BLaER1 treated with 17β-estradiol and CSF1 and Interleukin-3, amounts not matched to agents 10 nM and 100 nM (cell line): ENCODE results near the gene CAMKMT.

ENCODE experiments used
- H3K27ac ChIP-seq, 11 experiments: shearing (Covaris generic); formaldehyde crosslinking; 2 replicates each; pipeline ENCODE4 v1.8.1; 2022
- H3K27me3 ChIP-seq, 11 experiments: shearing (Covaris generic); formaldehyde crosslinking; 2 replicates each; pipeline ENCODE4 v1.8.1; 2022
- H3K36me3 ChIP-seq, 11 experiments: shearing (Covaris generic); formaldehyde crosslinking; 2 replicates each; pipeline ENCODE4 v1.8.1; 2022
- H3K4me1 ChIP-seq, 10 experiments: shearing (Covaris generic); formaldehyde crosslinking; 2 replicates each; pipeline ENCODE4 v1.8.1; 2022
- H3K4me2 ChIP-seq, 11 experiments: shearing (Covaris generic); formaldehyde crosslinking; 2 replicates each; pipeline ENCODE4 v1.8.1; 2022
- H3K4me3 ChIP-seq, 10 experiments: shearing (Covaris generic); formaldehyde crosslinking; 2 replicates each; pipeline ENCODE4 v1.8.1; 2022
- H3K9ac ChIP-seq, 11 experiments: shearing (Covaris generic); formaldehyde crosslinking; 2 replicates each; pipeline ENCODE4 v1.8.1; 2022
- H3K9me3 ChIP-seq, 11 experiments: shearing (Covaris generic); formaldehyde crosslinking; replicated peaks in 1 of 11; 2 replicates each; pipeline ENCODE4 v1.8.1; 2022
- H4K20me1 ChIP-seq, 11 experiments: shearing (Covaris generic); formaldehyde crosslinking; 2 replicates each; pipeline ENCODE4 v1.8.1; 2022
- Cebpa-rat ChIP-seq, 11 experiments: shearing (Covaris generic); IDR thresholded peaks; 2 replicates each; pipeline ENCODE4 v1.8.1; 2022

CAMKMT gene

DNA sequence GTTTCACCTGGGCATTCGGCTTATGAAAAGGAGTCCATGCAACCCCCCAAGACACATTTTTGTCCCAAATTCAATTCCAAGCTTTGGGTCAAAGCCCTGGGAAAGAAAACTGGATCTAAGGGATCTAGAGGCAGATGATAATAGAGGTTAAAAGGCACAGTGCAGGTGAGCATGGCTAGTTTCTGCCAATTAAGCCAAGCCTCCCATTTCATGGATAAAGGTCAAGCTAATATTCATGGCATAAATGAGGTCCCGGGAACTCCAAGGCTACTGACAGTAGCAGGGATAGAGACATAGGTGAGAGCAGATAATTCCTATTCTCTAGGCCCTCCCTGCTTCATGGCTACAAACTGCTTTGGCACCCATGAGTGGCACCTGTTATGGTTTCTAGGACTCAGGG is 83.1 kb downstream of the CAMKMT start:
- TF ChIP-seq Cebpa-rat (IDR thresholded peaks at IDR 0.05) = no peak
- no peaks in the 10 kb centered on the region for H4K20me1 ChIP-seq
- peaks cover 0 to 29% (median 9%) of the 10 kb centered on the region in 11 experiments; a peak in 11 of 22 replicates for H3K36me3 ChIP-seq

DNA sequence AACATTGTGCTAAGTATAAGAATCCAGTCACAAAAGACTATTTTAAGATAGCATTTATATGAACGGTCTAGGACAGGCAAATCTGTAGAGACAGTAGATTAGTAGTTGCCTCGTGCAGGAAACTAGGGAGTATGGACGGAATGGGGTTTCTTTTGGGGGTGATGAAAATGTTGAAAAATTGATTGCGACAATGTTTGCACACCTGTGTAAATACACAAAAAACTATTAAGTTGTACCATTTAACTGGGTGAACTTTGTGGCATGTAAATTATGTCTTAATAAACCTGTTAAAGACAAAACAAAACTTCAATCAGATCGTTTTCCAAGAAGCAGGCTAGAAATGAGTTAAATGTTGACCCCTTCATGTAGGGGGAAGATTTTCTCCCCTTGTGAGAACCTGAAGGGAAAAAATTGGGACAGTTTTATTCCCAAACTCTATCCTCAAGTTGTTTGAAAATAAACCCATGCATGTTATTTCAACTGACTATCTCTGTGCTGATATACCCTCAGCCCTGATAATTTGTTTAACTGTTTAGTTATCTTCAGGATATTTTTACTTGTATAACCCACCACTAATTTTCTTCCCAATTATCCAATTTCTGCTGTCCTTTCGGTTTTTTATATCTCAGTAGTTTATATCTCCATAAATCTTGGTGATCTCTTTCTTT is 87.2 kb downstream of the CAMKMT start:
- TF ChIP-seq Cebpa-rat (IDR thresholded peaks at IDR 0.05) = no peak
- Histone ChIP-seq H3K36me3 (peaks cover 0 to 26% (median 9%) of the 10 kb centered on the region in 11 experiments; a peak in 11 of 22 replicates), H3K9me3 (peaks cover 0 to 17% (median 10%) of the 10 kb centered on the region in 11 experiments; a peak in 8 of 22 replicates), H3K4me3 (no peak overlapping the region), H4K20me1 (no peaks in the 10 kb centered on the region), H3K27ac (no peak overlapping the region), H3K27me3 (no peaks in the 10 kb centered on the region), H3K4me1 (no peaks in the 10 kb centered on the region), H3K4me2 (no peak overlapping the region), H3K9ac (no peak overlapping the region)

More for the DNA sequence above, 83.1 kb downstream of the CAMKMT start:
- H3K27me3 ChIP-seq = no peaks in the 10 kb centered on the region
- H3K9ac ChIP-seq = no peak overlapping the region
- H3K4me3 ChIP-seq = no peak overlapping the region
- no peak overlapping the region for H3K27ac ChIP-seq
- H3K4me2 ChIP-seq = no peak overlapping the region
- peaks cover 0 to 18% (median 10%) of the 10 kb centered on the region in 11 experiments; a peak in 8 of 22 replicates for H3K9me3 ChIP-seq
- H3K4me1 ChIP-seq = no peaks in the 10 kb centered on the region

- Histone ChIP-seq H3K27me3 (no peaks in the 10 kb centered on the region), H3K4me2 (no peak overlapping the region), H3K9ac (no peak overlapping the region), H4K20me1 (no peaks in the 10 kb centered on the region), H3K9me3 (peaks cover 0 to 7% (median 5%) of the 10 kb centered on the region in 11 experiments; a peak in 8 of 22 replicates), H3K4me1 (no peaks in the 10 kb centered on the region), H3K36me3 (peaks cover 0 to 15% (median 4%) of the 10 kb centered on the region in 11 experiments; a peak in 10 of 22 replicates), H3K27ac (no peak overlapping the region), H3K4me3 (no peak overlapping the region)
- TF ChIP-seq Cebpa-rat (IDR thresholded peaks at IDR 0.05) = no peak
Measured at GRCh38 chr2:44450082-44450481, 88.3 kb downstream of the CAMKMT start.

GRCh38 chr2:44450806-44451205 is 89.1 kb downstream of the CAMKMT start:
- no peak overlapping the region for H3K9ac ChIP-seq
- no peak overlapping the region for H3K4me2 ChIP-seq
- peaks cover 0 to 3% (median 0%) of the 10 kb centered on the region in 11 experiments; a peak in 1 of 22 replicates for H3K9me3 ChIP-seq
- no peak overlapping the region for H3K27ac ChIP-seq
- H3K4me1 ChIP-seq = no peaks in the 10 kb centered on the region
- no peaks in the 10 kb centered on the region for H3K27me3 ChIP-seq
- no peaks in the 10 kb centered on the region for H4K20me1 ChIP-seq
- peaks cover 0 to 7% (median 0%) of the 10 kb centered on the region in 11 experiments; a peak in 5 of 22 replicates for H3K36me3 ChIP-seq
- H3K4me3 ChIP-seq = no peak overlapping the region
- TF ChIP-seq Cebpa-rat (IDR thresholded peaks at IDR 0.05) = no peak

GRCh38 chr2:44452069-44452583 is 90.4 kb downstream of the CAMKMT start:
- H4K20me1 ChIP-seq = no peaks in the 10 kb centered on the region
- no peak for TF ChIP-seq Cebpa-rat (IDR thresholded peaks at IDR 0.05)
- H3K4me3 ChIP-seq = no peak overlapping the region
- no peak overlapping the region for H3K27ac ChIP-seq
- H3K36me3 ChIP-seq = 0 out of 22 replicates have a peak, but pooled peaks cover 0 to 4% (median 0%) of the 10 kb centered on the region in 11 experiments
- no peaks in the 10 kb centered on the region for H3K4me1 ChIP-seq
- H3K9ac ChIP-seq = no peak overlapping the region
- no peak overlapping the region for H3K4me2 ChIP-seq
- no peaks in the 10 kb centered on the region for H3K27me3 ChIP-seq
- no peaks in the 10 kb centered on the region for H3K9me3 ChIP-seq

GRCh38 chr2:44453259-44453658 is 91.5 kb downstream of the CAMKMT start:
- H3K27me3 ChIP-seq = no peaks in the 10 kb centered on the region
- H3K36me3 ChIP-seq = no peaks in the 10 kb centered on the region
- TF ChIP-seq Cebpa-rat (IDR thresholded peaks at IDR 0.05) = no peak
- no peak overlapping the region for H3K9ac ChIP-seq
- H3K9me3 ChIP-seq = no peaks in the 10 kb centered on the region
- H3K4me3 ChIP-seq = no peak overlapping the region
- H3K4me2 ChIP-seq = no peak overlapping the region
- no peaks in the 10 kb centered on the region for H3K4me1 ChIP-seq
- no peak overlapping the region for H3K27ac ChIP-seq
- H4K20me1 ChIP-seq = no peaks in the 10 kb centered on the region

GRCh38 chr2:44455877-44456276 is 94.1 kb downstream of the CAMKMT start:
- H3K27ac ChIP-seq = no peak overlapping the region
- TF ChIP-seq Cebpa-rat (IDR thresholded peaks at IDR 0.05) = no peak
- no peak overlapping the region for H3K4me2 ChIP-seq
- H4K20me1 ChIP-seq = no peaks in the 10 kb centered on the region
- H3K9me3 ChIP-seq = no peaks in the 10 kb centered on the region
- no peak overlapping the region for H3K4me3 ChIP-seq
- no peaks in the 10 kb centered on the region for H3K4me1 ChIP-seq
- no peaks in the 10 kb centered on the region for H3K27me3 ChIP-seq
- no peaks in the 10 kb centered on the region for H3K36me3 ChIP-seq
- no peak overlapping the region for H3K9ac ChIP-seq

DNA sequence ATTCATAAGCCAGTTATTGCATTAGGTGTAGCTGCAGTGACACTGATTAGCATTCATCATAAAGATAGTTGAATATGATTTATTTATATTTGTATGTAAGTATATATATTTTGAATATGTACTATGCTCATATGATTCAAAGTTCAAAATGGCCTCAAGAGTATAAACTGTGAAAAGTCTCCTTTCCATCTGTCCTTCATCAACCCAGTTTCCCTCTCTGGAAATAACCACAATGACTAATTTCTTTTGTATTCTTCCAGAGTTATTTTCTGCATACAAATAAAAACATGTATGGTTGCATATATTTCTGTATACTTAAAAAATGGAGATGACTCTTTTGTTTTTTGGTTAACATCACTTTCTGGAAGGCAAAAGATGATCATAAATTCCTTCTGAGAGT is 95.2 kb downstream of the CAMKMT start:
- Histone ChIP-seq H3K27ac (no peak overlapping the region), H3K27me3 (no peaks in the 10 kb centered on the region), H3K4me3 (no peak overlapping the region)

GRCh38 chr2:44459739-44460138 is 98.0 kb downstream of the CAMKMT start:
- TF ChIP-seq Cebpa-rat (IDR thresholded peaks at IDR 0.05) = no peak
- H3K27ac ChIP-seq = no peak overlapping the region
- H3K4me2 ChIP-seq = no peak overlapping the region
- H3K9ac ChIP-seq = no peak overlapping the region
- no peak overlapping the region for H3K4me3 ChIP-seq
- H4K20me1 ChIP-seq = no peaks in the 10 kb centered on the region
- no peaks in the 10 kb centered on the region for H3K27me3 ChIP-seq
- peaks cover 0 to 6% (median 0%) of the 10 kb centered on the region in 11 experiments; a peak in 2 of 22 replicates for H3K36me3 ChIP-seq
- H3K4me1 ChIP-seq = no peaks in the 10 kb centered on the region
- H3K9me3 ChIP-seq = peaks cover 13 to 21% (median 18%) of the 10 kb centered on the region in 11 experiments

More for the DNA sequence above, 95.2 kb downstream of the CAMKMT start:
- no peaks in the 10 kb centered on the region for H3K36me3 ChIP-seq
- H3K4me1 ChIP-seq = no peaks in the 10 kb centered on the region
- no peaks in the 10 kb centered on the region for H4K20me1 ChIP-seq
- no peak overlapping the region for H3K4me2 ChIP-seq
- no peaks in the 10 kb centered on the region for H3K9me3 ChIP-seq
- TF ChIP-seq Cebpa-rat (IDR thresholded peaks at IDR 0.05) = no peak
- H3K9ac ChIP-seq = no peak overlapping the region
